Germinal center (tissue), 1 donor: Measurements from ENCODE around the gene ALDH1A1.

Source experiments
- DNase-seq: peaks from one replicate; pipeline ENCODE4 v3.0.0; 2012; ENCODE audit warnings: mixed read lengths, low spot score

ALDH1A1 gene

DNA sequence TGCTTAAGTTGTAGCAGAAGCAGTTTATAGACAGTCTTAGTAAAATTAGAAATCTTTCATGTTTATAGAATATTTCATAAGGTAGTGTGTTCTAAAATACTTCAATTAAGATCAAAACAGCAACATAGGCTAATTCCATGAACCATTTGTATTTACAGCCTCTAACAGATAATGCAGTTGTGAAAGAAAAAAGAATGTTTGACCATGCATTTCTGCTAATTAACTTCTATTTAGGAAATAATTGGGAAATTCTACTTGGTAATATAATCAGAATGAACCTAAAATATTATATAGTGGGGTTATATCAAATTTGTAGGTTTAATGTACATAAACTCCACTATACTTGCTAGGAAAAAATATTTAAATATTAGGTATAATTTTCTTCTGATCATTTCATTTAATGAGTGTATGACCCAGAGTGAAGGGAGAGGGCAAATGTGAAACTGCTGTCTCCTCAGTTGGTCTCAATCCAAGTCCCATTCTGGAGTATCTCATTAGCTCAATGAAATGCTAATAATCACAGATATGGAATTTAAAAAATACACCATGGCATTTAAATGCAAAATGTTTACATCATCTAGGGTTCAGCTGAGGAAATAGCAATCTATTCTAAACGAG is 34.9 kb downstream of the ALDH1A1 start:
- DNase-seq = no peak

- no peak for DNase-seq
Observed at GRCh38 chr9:72915659-72916058, 37.2 kb downstream of the ALDH1A1 start.

DNA sequence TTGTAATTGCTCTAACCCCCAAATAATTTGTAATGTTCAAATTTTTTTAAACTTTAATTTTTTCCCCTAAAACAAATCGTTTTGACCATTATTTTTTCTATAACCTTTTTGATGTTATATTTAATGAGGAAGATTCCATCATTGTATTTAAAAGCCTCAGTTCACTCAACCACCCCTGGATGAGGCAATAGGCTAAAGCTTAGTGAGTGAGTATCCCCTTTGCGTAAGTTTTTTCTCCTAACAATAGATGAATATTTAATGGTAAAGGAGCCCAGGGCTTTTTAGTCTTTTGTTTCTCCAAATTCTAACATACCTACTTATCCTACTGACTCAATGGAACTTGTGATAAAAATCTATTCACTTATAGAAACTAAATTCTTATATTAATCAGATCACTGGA is 38.1 kb downstream of the ALDH1A1 start:
- no peak for DNase-seq

- no peak for DNase-seq
Observed at GRCh38 chr9:72913382-72914009, 39.4 kb downstream of the ALDH1A1 start.

DNA sequence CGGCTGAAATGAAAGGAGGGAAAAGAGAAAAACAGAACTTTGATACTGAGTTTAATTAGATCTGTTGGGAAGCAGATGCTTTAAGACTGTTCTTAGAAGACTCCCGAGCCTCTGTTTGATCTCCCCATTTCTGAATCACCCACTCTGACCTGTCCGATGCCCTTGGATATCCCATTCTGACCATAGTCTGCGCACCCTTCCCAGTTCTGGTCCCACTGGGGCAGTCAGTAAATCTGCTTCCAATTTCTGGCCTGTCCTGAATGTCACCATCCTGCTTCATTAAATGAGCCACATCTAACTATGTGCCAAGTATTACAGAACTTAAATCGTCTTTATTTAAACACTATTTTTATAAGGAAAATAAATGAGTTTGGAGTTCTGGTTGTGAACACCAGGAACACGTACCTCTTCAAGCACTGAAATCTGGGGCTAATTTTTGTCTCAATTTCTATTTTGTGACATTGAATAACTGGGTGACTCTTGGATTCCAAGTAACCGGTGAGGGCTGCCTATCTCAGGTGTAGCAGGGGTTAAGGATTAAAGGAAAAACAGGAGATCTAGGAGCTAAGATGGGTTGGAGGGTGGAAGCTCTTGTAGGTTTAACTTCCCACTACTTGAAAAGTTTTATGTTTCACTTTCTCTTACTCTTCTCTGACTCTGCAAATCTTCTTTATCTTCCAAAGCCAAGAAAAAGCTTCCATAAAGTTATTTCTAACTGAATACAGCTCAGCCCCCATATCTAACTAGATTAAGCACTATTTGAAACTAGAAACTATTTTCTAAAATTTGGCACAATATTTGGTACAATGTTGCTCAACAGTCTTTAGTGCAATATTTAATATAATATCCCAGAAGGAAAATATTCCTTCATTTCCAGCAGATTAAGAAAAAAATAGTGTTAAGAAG is 40.1 kb downstream of the ALDH1A1 start:
- no peak for DNase-seq

DNA sequence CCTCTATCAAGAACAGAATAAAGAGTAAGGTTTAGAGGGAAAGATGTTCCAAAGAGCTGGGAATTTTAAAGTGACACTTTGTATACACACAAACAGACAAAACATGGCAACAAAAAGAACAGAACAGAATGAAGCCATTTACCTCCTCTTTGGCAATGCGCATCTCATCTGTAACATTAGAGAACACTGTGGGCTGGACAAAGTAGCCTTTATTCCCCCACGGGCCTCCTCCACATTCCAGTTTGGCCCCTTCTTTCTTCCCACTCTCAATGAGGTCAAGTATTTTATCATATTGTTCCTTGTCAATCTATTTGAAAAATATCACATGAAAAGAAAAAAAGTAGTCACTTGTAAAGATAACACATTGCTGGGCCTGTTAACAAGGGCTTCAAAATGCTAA is 41.0 kb downstream of the ALDH1A1 start:
- DNase-seq = no peak

DNA sequence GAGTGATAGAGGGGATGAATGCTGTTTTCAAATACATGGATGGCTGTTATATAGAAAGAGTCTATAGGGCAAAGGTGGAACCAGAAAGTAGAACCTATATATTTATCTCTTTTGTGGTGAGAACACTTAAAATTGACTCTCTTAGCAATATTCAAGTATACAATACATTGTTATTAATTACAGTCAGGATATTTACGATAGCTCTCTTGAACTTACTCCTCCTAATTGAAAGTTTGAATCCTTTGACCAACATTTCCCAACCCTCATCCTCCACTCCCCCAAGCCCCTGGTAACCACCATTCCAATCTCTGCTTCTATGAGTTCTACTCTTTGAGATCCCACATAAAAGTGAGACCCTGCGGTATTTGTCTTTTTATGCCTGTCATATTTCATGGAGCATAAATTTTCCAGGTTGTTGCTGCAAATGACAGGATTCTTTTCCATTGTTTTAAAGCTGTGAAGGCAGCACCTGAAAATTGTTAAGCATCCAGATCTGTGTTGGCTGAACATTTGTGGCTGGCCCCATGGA is 41.5 kb downstream of the ALDH1A1 start:
- DNase-seq = no peak

GRCh38 chr9:72909428-72909827 is 43.4 kb downstream of the ALDH1A1 start:
- DNase-seq = no peak

- DNase-seq = no peak
Observed at GRCh38 chr9:72907421-72907820, 45.4 kb downstream of the ALDH1A1 start.

GRCh38 chr9:72906810-72907209 is 46.0 kb downstream of the ALDH1A1 start:
- DNase-seq = no peak

GRCh38 chr9:72905514-72906480 is 47.1 kb downstream of the ALDH1A1 start:
- DNase-seq = no peak

GRCh38 chr9:72904267-72905093 is 48.4 kb downstream of the ALDH1A1 start:
- DNase-seq = no peak

GRCh38 chr9:72903103-72903502 is 49.8 kb downstream of the ALDH1A1 start:
- no peak for DNase-seq

- no peak for DNase-seq
Observed at GRCh38 chr9:72902268-72902667, 50.6 kb downstream of the ALDH1A1 start.

DNA sequence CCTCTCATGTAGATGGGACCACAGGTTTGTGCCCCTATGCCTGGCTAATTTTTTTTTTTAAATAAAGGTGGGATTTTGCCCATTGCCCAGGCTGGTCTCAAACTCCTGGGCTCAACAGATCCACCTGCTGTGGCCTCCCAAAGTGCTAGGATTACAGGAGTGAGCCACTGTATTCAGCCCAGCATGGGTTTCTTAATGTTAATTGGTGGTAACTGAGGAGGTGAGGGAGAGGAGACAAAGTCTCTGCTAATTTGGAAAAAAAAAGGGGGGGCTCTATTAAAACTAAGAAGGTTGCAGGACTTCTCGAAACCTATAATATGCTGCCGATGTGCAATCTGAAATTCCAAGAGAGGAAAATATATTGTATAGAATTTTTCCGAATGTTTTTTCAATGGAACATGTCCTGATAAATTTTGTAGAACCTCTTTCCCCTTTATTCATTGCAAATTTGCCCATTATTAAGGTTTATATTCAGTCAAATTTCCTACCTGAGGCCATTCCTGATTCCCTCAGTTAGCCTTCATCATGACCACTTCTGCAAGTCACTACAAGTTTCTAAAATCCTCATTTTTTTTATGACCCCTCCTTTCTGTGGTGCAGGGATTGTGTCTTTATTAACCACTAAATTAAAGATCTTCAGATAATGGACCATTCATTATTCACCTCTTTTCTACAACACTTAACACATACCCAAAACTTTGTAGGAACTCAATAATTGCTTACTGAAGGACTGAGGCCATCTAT is 52.9 kb downstream of the ALDH1A1 start:
- DNase-seq = no peak

DNA sequence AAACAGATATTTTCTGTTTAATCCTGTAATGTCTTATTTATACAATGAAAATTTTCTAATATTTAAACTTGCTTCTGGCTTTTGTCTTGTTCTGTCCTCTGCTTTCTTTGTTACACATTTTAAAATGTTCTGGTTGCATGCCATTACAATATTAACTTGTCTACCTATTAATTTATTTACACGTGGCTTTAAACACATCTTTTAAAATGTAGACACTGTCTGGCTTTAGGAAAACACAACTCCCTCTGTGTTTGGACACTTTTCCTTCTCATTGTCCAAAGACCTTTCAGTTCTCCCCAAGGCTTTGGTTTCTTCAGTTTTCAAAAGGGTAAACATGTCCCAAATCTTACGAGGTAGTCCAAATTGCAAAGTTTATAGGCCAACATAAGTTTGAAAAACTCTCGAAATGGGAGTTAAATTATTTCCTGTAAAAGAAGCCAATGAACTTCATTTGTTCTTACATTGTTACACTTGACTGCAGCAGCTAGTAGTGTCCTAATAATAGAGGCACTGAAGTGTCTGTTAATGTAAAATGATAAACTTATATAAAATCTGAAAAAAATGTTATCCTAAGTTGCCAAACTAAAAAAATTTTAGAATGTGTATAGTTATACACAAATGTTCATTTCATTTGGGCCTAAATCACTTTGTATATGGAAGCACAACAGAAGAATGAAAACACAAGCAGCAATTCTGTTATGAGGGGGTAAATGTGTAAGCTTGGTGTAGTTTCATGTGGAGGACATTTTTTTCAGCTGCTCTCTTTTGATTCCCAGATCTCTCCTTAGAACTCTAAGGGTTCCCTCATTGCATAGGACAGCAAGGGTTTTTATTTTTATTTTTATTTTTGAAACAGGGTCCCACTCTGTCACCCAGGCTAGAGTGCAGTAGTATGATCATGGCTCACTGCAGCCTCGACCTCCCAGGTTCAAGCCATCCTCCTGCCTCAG is 53.8 kb downstream of the ALDH1A1 start:
- no peak for DNase-seq

- no peak for DNase-seq
Observed at GRCh38 chr9:72898360-72898759, 54.5 kb downstream of the ALDH1A1 start.

DNA sequence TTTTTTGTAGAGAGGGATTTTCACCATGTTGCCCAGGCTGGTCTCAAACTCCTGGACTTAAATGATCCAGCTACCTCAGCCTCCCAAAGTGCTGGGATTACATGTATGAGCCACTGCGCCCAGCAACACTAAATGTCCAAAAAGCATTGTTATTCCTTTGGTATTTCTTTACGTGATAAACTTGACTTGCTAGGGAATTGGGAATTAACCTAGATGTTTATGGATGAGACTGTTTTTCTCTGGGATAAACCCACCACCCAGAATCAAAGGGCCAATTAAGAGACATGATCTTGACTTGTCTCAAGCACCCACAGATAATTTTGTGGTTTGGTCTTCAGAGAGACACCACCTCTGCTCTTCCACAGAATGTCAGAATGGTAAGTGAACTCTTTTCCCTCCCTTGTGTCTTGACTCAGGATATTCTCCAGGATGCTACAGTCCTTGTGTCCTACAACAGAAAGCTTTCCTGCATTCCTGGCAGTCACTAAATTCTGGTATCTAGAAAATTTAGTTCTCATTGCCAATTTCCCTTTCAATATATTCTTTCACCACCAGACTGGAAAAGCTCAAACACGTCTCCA is 55.7 kb downstream of the ALDH1A1 start:
- no peak for DNase-seq
